Activated CD8-positive, alpha-beta memory T cell treated with anti-CD3 and anti-CD28 coated beads, Interleukin-2, amount 50 U/mL, for 4 hours (primary cell): ENCODE measurements around the gene TBX21.
"Not testable (repeated sequence)": the region's sequence is repeated elsewhere in the genome, so short reads cannot be mapped to it uniquely, and the experiment has no call there.

Experiments
- DNase-seq: peaks from one replicate; pipeline ENCODE4 v3.0.0-alpha.2; 2020

The TBX21 gene

DNA sequence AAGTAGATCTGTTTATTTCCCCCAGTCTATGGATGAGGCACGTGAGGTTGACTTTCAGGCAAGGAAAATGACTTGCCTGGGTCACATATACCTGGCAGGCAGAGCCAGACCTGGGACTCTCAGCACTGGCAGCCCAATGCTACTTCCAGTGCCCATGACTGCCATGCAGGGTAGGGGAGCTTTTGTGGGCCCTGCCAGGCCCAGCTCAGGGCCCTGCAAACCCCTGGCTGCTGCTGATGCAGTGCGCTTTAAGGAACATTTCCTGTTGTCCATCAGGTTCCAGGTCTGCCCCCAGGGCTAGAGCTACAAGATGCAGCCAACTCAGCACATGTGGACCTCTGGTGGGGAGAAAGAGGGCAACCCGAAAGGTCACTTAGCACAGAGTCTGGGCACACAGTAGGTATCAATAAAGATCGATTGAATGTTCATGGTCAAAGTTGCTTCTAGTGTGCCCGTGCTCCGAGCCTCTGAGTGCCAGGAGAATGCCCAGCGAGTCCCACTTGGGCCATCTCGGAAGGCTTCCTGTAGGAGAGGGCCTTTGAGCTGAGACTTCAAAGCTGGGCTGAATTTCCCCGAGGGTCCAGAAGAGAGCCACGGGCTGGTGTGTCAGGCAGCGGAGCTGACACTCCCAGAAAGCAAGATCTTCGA lies 513 bp upstream of the TBX21 start:
- DNase-seq: peak; percentile 19

GRCh38 chr17:47733674-47734410 lies 806 bp downstream of the TBX21 start:
- DNase-seq: peak; percentile 23

GRCh38 chr17:47735139-47735464 lies 2.1 kb downstream of the TBX21 start:
- DNase-seq: no peak

DNA sequence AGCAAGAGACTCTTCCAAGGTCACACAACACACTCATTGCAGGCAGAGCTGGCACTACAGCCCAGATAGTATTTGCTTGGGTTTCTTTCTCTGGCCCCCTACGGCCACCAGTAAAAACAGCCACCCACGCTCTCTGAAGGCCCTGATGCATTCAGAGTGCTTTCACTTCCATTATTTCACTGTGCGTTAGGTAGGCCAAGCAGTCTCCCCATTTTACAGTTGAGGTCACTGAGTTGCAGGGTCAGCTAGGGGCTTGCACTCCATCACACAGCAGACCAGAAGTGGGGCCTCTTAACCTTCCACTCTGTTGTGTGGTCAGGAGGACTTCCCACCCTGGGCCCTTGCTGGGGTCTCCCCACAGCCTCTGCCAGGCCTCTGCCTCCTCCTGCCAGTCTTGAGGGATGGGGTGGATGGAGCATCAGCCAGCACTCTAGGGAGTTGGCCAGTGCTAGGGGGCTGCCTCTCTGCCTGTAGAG lies 2.5 kb downstream of the TBX21 start:
- peak; percentile 14 for DNase-seq

DNA sequence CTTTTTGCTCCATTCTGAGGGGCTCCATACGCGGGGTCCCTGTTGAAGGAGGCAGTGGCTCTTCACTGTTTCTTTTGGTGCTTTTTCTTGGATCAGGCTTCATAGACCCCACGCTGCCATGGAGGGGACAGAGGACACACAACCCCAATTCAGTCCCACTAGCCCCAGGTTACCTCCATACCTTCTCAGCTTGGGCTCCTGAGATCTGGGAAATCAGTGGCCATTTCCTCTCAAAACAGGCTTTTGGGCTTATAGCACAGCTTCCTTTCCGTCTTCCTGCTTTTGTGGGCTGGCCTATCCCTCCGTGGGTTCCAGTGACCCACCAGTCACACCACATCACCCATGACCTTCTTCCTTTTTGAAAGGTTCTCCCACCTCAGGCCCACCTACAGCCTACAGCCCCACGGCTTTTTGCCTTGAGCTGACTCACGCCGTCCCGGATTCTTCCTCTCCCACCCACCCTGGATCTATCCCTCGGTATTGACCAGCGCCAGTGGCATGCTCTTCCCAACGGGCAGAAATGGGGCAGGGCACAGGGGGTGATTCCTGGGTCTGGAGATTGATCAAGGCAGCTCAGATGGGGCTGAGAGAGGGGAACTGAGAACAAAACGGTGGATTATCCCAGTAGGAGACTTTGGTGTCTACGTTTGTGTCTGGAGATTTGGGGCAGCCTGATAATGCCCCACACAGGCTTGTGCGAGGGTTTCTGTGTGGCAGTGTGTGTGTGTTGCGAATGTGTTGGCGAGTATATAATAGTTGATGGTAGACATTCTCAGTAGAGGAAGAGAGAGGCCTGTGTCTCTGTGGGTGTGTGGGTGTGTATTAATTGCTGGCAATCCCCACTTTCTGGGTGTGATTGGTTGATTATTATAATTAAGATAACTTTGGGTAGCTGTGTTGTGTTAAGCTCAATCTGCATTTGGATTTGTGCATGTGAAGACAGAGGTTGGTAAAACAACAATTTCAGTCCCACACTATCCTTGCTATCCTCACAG lies 3.8 kb downstream of the TBX21 start:
- peak; percentile 15 for DNase-seq

- peak; percentile 8 for DNase-seq
These were observed 5.1 kb downstream of the TBX21 start for GRCh38 chr17:47738178-47738577.

GRCh38 chr17:47739150-47739549 lies 6.1 kb downstream of the TBX21 start:
- DNase-seq: no peak

DNA sequence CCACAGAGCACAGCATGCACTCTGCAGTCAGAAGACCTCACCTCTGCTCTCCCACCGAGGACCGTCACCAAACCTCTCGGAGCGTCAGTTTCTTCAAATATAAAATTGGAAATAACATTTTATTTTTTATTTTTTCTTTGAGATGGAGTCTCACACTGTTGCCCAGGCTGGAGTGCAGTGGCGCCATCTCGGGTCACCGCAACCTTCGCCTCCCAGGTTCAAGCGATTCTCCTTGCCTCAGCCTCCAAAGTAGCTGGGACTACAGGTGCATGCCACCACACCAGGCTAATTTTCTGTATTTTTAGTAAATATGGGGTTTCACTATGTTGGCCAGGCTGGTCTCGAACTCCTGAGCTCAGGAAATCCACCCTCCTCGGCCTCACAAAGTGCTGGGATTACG lies 6.9 kb downstream of the TBX21 start:
- DNase-seq: not testable (repeated sequence)

DNA sequence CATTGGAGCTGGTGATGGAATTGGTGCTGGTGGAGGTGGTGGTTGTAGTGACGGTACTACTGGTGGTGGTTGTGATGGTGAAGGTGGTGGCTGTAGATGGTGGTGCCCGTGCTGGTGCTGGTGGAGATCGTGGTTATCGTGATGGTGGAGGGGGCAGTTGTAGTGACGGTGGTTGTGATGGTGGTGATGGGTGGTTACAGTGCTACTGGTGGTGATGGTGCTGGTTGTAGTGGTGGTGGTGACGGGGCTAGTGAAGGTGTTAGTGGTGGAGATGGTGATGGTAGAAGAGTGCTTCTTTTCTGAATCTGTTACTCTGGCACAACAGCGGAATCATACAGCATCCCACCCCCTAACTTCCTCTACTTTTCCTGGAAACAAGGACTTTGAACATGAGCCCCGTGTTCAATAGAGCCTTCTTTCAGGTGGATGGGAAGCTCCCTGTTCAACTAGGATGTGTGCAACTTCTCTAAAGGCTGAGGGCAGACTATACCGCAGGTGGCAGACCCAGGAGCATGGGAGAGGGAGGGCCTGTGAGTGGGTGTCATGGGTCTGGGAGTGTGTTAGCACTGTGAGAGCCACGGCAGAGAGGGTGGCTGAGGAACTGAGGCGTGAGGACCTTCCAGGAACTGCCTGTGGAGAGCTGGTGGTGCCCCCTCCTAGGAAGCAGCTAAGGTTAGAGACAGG lies 8.2 kb downstream of the TBX21 start:
- no peak for DNase-seq

DNA sequence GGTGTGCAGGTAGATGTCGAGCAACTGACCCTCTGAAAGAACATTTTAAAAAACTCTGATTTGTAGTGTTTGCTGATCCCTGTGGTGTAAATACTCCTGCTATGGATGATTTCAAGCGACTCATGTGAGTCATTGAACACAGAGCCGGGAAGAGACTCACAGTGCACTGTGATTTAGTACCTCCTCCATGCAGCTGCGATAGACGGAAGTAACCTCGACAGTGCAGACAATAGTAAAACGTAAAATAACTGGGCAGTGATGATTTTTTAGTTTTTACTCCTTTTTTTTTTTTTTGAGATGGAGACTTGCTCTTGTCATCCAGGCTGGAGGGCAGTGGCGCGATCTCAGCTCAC lies 8.7 kb downstream of the TBX21 start:
- DNase-seq: no peak

DNA sequence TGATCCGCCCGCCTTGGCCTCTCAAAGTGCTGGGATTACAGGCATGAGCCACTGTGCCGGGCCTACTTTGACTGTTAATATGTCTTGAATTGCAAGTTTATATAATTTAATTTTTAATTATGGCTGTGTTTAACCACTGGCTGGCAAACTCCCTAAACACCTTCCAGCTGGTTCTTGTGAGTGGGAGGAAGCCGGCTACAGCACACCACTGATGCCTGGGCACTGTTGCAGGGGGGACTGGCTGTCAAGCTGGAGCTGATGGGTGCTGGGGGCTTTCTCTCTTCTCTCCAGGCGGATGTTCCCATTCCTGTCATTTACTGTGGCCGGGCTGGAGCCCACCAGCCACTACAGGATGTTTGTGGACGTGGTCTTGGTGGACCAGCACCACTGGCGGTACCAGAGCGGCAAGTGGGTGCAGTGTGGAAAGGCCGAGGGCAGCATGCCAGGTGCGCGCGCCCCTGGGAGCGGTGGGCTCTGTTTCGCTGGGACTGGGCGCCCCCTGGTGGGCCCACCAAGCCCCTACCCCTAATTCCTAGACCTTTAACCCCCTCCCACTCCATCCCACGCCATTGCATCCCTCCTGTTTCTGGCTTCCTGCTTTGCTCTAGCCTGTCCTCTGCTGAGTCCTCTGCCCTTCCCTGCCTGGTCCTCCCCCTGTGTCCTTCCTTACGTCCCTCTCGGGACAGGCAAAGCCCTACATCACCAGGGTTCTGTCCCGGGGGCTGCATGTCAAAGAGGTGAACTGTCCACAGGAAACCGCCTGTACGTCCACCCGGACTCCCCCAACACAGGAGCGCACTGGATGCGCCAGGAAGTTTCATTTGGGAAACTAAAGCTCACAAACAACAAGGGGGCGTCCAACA lies 9.5 kb downstream of the TBX21 start:
- peak; percentile 58 for DNase-seq

DNA sequence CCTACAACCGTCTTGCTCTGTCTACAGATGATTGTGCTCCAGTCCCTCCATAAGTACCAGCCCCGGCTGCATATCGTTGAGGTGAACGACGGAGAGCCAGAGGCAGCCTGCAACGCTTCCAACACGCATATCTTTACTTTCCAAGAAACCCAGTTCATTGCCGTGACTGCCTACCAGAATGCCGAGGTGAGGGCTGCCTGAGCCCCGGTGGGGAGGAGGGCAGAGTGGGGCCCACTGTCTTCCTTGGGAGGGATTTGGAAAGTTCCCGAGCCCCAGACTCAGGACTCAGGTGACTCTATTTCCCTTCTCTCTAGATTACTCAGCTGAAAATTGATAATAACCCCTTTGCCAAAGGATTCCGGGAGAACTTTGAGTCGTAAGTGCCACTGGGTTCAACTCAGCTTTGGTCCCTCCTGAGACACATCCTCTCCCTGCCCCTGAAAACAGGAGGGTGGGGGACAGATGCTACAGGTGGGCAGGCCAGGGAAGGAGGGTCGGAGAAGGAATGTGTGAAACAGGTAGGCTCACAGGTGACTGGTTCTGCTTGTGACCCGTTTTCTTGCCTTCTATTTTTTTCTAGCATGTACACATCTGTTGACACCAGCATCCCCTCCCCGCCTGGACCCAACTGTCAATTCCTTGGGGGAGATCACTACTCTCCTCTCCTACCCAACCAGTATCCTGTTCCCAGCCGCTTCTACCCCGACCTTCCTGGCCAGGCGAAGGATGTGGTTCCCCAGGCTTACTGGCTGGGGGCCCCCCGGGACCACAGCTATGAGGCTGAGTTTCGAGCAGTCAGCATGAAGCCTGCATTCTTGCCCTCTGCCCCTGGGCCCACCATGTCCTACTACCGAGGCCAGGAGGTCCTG lies 11.4 kb downstream of the TBX21 start:
- no peak for DNase-seq

DNA sequence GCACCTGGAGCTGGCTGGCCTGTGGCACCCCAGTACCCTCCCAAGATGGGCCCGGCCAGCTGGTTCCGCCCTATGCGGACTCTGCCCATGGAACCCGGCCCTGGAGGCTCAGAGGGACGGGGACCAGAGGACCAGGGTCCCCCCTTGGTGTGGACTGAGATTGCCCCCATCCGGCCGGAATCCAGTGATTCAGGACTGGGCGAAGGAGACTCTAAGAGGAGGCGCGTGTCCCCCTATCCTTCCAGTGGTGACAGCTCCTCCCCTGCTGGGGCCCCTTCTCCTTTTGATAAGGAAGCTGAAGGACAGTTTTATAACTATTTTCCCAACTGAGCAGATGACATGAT lies 12.0 kb downstream of the TBX21 start:
- DNase-seq: no peak

- DNase-seq: no peak
These were observed 18.4 kb downstream of the TBX21 start for GRCh38 chr17:47751471-47751870.

- no peak for DNase-seq
These were observed 24.4 kb downstream of the TBX21 start for GRCh38 chr17:47757386-47757785.

DNA sequence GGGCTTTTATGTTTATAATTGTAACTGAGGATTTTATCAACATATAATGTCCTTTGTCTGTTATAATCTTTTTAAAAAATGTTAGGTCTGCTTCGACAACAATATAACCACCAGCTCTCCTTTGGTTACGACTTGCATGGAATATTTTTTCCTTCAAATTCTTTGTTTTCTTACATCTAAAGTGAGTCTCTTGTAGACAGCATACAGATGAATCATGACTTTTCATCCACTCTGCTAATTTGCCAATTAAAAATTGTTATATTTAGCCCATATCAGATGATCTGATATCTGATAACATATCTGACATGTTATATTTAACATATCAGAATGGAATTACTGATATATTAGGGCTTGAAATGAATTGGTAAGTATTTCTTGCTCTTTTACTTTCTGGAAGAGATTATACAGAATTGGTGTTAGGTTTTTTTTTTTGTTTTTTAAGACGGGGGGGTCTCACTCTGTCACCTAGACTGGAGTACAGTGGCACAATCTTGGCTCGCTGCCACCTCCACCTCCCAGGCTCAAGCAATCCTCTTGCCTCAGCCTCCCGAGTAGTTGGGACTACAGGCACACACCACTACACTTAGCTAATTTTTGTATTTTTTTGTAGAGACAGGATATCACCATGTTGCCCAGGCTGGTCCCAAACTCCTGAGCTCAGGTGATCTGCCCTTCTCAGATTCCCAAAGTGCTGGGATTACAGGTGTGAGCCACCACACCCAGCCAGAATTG lies 27.5 kb downstream of the TBX21 start:
- DNase-seq: no peak

DNA sequence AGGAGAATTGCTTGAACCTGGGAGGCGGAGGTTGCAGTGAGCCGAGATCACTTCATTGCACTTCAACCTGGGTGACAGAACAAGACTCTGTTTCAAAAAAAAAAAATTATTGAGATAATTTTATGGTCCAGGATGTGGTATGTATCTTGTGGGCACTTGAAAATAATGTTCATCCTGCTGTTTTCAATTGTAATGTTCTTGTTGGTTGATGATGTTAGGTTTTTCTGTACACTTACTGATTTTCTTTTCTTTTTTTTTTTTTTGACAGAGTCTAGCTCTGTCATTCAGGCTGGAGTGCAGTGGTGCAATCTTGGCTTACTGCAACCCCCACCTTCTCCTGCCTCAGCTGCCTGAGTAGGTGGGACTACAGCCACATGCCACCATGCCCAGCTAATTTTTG lies 29.7 kb downstream of the TBX21 start:
- DNase-seq: no peak

DNA sequence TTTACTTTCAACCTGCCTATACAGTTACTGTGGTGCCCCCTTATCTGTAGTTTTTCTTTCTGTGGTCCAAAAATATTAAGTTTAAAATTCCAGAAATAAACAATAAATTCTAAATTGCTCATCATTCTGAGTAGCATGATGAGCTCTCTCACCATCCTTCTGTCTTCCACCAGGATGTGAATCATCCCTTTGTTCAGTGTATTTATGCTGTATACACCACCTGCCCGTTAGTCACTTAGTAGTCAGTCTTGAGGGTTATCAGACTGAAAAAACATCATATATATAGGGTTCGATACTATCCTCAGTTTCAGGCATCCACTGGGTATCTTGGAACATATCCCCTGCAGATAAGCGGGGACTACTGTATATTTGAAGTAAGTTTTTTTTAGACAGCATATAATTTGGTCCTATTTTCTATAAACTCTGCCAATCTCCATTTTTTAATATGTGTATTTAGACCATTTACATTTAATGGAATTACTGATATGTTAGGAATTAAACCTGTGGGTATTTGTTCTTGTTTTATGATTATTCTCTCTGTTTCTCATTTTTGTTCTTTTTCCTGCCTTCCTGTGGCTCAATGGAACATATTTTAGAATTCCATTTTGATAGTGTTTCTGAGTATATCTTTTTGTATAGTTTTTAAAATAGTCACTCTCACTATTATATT lies 31.0 kb downstream of the TBX21 start:
- no peak for DNase-seq

- DNase-seq: not testable (repeated sequence)
These were observed 40.6 kb downstream of the TBX21 start for GRCh38 chr17:47773649-47774048.

GRCh38 chr17:47774331-47774730 lies 41.3 kb downstream of the TBX21 start:
- no peak for DNase-seq
